ACC112 (cell line): ENCODE results near the gene PFKFB1.

Experiments
- H2AFZ ChIP-seq: fragments of 200-600 bp; sonication (generic); one replicate; pipeline ENCODE4 v1.6.0; 2017; ENCODE audit warnings: antibody characterized with exemption, low read length; ENCODE audit not compliant: unreplicated experiment
- H3K27ac ChIP-seq: fragments of 200-600 bp; sonication (generic); 2 replicates; pipeline ENCODE4 v1.5.1; 2014; ENCODE audit warnings: low read depth, mild to moderate bottlenecking, antibody characterized with exemption, low read length, moderate library complexity
- H3K27me3 ChIP-seq: fragments of 200-600 bp; sonication (generic); 2 replicates; pipeline ENCODE4 v1.6.1; 2014; ENCODE audit warnings: mild to moderate bottlenecking, antibody characterized with exemption, low read length, moderate library complexity, mixed read lengths; ENCODE audit not compliant: insufficient read depth
- H3K36me3 ChIP-seq: fragments of 200-600 bp; sonication (generic); 2 replicates; pipeline ENCODE4 v1.6.1; 2016; ENCODE audit warnings: mild to moderate bottlenecking, antibody characterized with exemption, low read length, moderate library complexity, mixed read lengths; ENCODE audit not compliant: insufficient read depth
- H3K4me1 ChIP-seq: fragments of 200-600 bp; sonication (generic); one replicate; pipeline ENCODE4 v1.6.1; 2016; ENCODE audit warnings: low read length, mixed read lengths; ENCODE audit not compliant: insufficient read depth, unreplicated experiment, control insufficient read depth
- H3K4me3 ChIP-seq: fragments of 200-600 bp; sonication (generic); 2 replicates; pipeline ENCODE4 v1.5.1; 2014; ENCODE audit warnings: mild to moderate bottlenecking, low read depth, low read length
- H3K79me2 ChIP-seq: fragments of 200-600 bp; sonication (generic); one replicate; pipeline ENCODE4 v1.6.0; 2016; ENCODE audit warnings: low read length; ENCODE audit not compliant: control insufficient read depth, unreplicated experiment, insufficient read depth

The PFKFB1 gene

DNA sequence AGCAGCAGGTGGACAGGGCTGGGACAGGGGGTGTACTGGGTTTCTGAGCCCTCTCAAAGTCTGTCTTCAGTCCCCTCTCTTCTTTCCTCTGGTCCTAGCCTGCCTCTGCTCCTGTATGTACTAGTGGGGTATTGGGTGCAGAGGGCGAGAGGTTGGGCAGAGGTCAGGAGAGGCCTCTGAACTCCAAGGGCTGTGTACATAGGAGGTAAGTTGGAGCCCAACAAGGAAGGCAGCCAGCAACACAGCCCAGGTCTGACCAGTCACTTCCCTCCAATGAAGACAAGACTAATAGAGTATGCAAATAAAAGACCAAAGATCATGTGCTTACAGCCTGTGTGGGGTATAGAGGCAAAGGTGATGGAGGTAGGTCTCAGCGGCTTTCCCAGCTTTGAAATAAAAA lies at the start of gene PFKFB1:
Gene PFKFB1, minus strand, starts transcription at position 90 of the 400 bp plus-strand sequence. CDS start 181 bp downstream, outside the sequence.
- Histone ChIP-seq H3K4me1 (no peaks in the 10 kb centered on the region), H3K36me3 (no peaks in the 10 kb centered on the region), H3K27ac (no peak within 1 kb of the TSS), H3K4me3 (no peak within 1 kb of the TSS), H2AFZ (no peak within 1 kb of the TSS), H3K79me2 (no peaks in the 10 kb centered on the region), H3K27me3 (no peaks in the 10 kb centered on the region)

- Histone ChIP-seq H2AFZ (no peak overlapping the region), H3K36me3 (no peaks in the 10 kb centered on the region), H3K27ac (no peak overlapping the region), H3K79me2 (no peaks in the 10 kb centered on the region), H3K4me1 (no peaks in the 10 kb centered on the region), H3K27me3 (no peaks in the 10 kb centered on the region), H3K4me3 (no peak overlapping the region)
Measured at GRCh38 chrX:55041514-55041913, 47.5 kb upstream of the PFKFB1 start.

GRCh38 chrX:55039471-55039870 lies 45.5 kb upstream of the PFKFB1 start:
- H3K4me3 ChIP-seq: no peak overlapping the region
- H3K36me3 ChIP-seq: no peaks in the 10 kb centered on the region
- H3K27me3 ChIP-seq: no peaks in the 10 kb centered on the region
- H3K4me1 ChIP-seq: no peaks in the 10 kb centered on the region
- no peak overlapping the region for H2AFZ ChIP-seq
- no peak overlapping the region for H3K27ac ChIP-seq
- H3K79me2 ChIP-seq: no peaks in the 10 kb centered on the region

- H3K27me3 ChIP-seq: peaks cover 3% of the 10 kb centered on the region; the same call in 1 of the 2 replicates
- no peak overlapping the region for H3K27ac ChIP-seq
- no peaks in the 10 kb centered on the region for H3K36me3 ChIP-seq
- no peak overlapping the region for H2AFZ ChIP-seq
- H3K4me3 ChIP-seq: no peak overlapping the region
- H3K79me2 ChIP-seq: no peaks in the 10 kb centered on the region
- H3K4me1 ChIP-seq: no peaks in the 10 kb centered on the region
Measured at GRCh38 chrX:55033429-55033828, 39.4 kb upstream of the PFKFB1 start.

DNA sequence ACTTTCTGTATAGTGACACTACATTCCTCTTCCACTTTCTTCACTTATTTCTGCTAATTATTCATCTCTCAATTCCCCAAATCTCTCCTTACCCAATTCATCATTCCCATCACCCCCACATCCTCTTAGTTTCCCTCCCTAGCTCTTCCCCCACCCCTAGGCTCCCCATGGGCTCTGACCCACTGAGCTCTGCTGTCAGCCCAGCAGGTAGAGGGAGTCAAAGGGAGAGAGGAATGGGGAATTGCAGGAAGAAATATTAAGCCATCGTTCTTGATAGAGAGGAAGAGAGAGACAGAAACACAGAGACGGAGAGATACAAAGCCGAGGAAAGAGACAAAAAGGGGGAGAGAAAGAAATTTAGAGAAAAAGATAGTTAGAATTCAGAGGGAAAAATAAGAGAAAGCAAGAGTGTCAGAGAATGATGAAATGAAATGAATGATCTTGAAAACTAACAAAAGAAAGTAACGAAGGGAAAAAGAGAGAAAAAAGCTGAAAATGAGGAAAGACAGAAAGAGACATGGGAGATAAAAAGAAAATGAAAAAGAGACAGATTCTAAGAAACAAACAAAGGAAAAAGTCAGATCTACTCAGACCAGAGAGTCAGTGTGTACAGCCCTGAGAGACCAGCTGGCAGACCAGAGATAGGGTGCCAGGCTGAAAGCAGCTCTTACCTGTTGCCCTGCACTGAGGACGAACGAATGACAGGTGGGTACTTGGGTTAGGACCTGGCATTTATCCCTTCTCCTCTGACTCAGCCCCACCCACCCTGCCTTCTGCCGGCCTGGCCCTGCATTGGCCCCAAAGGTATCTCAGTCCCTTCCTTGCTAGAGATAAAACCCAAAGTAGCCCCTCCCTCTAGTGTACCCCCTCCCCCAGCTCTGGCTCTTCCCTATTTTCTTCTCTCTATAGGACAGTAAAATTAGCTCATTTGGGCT lies 36.5 kb upstream of the PFKFB1 start, which contains the start of gene ALAS2:
Gene ALAS2, minus strand, starts transcription at position 707 of the 935 bp plus-strand sequence. CDS start 4,977 bp downstream, outside the sequence.
- Histone ChIP-seq H3K4me3 (no peak within 1 kb of the TSS), H3K36me3 (no peaks in the 10 kb centered on the region), H3K79me2 (no peaks in the 10 kb centered on the region), H2AFZ (no peak within 1 kb of the TSS), H3K27ac (no peak within 1 kb of the TSS), H3K4me1 (no peaks in the 10 kb centered on the region), H3K27me3 (peaks cover 3% of the 10 kb centered on the region; the same call in 1 of the 2 replicates)

DNA sequence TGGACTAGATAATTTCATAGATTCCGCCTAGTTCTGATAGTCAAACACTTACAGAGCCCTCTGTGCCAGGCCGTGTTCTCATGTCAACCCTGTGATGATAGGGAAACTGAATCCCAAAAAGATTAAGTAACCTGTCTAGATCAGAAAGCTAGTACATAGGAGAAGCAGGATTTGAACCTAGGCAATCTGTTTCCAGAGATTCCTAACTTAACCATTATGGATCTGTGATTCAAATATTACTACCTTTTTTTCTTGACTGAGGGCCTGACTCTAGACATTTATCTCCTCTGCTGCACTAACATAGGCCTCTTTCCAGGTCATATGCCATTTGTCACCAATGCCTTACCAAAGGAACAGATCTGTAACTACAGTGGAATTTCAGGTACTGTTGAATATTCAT lies 35.3 kb upstream of the PFKFB1 start:
- Histone ChIP-seq H3K79me2 (no peaks in the 10 kb centered on the region), H3K4me1 (no peaks in the 10 kb centered on the region), H3K4me3 (no peak overlapping the region), H3K27me3 (peaks cover 3% of the 10 kb centered on the region; the same call in 1 of the 2 replicates), H2AFZ (no peak overlapping the region), H3K27ac (no peak overlapping the region), H3K36me3 (no peaks in the 10 kb centered on the region)

GRCh38 chrX:55028611-55029010 lies 34.6 kb upstream of the PFKFB1 start:
- Histone ChIP-seq H3K4me3 (no peak overlapping the region), H3K4me1 (no peaks in the 10 kb centered on the region), H3K27me3 (peaks cover 3% of the 10 kb centered on the region; the same call in 1 of the 2 replicates), H3K27ac (no peak overlapping the region), H2AFZ (no peak overlapping the region), H3K36me3 (no peaks in the 10 kb centered on the region), H3K79me2 (no peaks in the 10 kb centered on the region)

DNA sequence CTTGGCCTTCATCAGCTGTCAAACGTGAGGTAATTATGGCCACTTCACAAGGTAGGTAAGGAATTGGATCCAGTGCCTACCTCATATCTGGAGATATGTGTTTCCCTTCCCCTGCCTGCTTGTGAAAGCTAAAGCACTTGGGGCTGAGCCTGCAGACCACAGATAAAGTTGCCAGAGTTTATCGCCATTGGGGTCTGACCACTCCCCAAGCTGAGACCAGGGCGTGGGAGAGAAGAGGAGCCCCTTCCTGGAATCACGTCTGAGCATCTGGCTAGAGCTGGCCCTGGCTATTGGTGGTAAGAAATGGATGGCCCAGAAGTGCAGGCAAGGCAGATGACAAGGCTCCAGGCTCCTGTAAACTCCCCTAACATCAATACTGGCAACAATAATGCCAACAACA lies 34.1 kb upstream of the PFKFB1 start:
- Histone ChIP-seq H3K27me3 (peaks cover 3% of the 10 kb centered on the region; the same call in 1 of the 2 replicates), H2AFZ (no peak overlapping the region), H3K4me3 (no peak overlapping the region), H3K4me1 (no peaks in the 10 kb centered on the region), H3K36me3 (no peaks in the 10 kb centered on the region), H3K79me2 (no peaks in the 10 kb centered on the region), H3K27ac (no peak overlapping the region)

GRCh38 chrX:55026840-55027239 lies 32.9 kb upstream of the PFKFB1 start:
- no peaks in the 10 kb centered on the region for H3K4me1 ChIP-seq
- H3K27ac ChIP-seq: no peak overlapping the region
- no peaks in the 10 kb centered on the region for H3K36me3 ChIP-seq
- H3K79me2 ChIP-seq: no peaks in the 10 kb centered on the region
- H3K4me3 ChIP-seq: no peak overlapping the region
- no peak overlapping the region for H2AFZ ChIP-seq
- peaks cover 3% of the 10 kb centered on the region; the same call in 1 of the 2 replicates for H3K27me3 ChIP-seq

DNA sequence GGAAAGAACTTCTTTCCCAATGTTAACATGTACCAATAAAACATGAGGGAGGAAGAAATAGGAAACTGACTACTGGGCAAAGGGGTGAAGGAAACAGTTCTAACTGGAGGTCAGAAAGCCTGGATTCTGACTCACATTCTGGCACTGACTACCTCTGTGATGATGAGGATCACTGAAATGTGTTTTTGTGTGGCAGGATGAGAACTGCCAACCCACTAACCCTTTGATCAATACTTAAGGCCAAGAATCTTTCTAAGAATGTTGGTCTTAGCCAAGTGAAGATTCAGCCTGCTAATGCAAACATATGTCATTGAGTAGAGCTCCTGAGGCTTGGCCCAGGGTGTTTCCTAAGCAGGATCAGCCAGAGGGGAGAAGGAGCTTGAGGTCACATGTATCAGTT lies 32.2 kb upstream of the PFKFB1 start:
- H3K4me3 ChIP-seq: no peak overlapping the region
- H3K4me1 ChIP-seq: no peaks in the 10 kb centered on the region
- no peaks in the 10 kb centered on the region for H3K79me2 ChIP-seq
- no peak overlapping the region for H3K27ac ChIP-seq
- H2AFZ ChIP-seq: no peak overlapping the region
- H3K36me3 ChIP-seq: no peaks in the 10 kb centered on the region
- peaks cover 3% of the 10 kb centered on the region; the same call in 1 of the 2 replicates for H3K27me3 ChIP-seq

DNA sequence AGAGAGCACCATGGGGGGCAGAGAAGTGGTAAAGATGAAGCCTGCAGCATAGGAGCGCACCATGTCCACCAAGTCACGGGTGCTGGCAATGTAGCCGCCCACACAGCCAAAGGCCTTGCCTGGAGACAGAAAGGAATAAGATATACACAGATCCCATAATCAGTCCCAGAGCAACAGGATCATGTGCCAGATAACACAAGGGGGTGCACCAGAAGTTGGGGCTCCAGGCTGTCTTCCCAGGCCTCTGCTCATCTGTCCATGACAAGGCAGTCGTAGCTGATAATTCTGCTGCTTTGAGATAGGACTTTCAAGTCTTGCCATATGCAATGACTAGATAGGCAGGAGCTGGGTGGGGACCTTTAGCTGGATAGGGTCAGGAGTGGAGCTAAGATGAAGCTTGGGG lies 20.9 kb upstream of the PFKFB1 start:
- H3K4me1 ChIP-seq: no peaks in the 10 kb centered on the region

More for the DNA sequence above, 20.9 kb upstream of the PFKFB1 start:
- H2AFZ ChIP-seq: no peak overlapping the region
- no peaks in the 10 kb centered on the region for H3K36me3 ChIP-seq
- H3K27ac ChIP-seq: no peak overlapping the region
- no peaks in the 10 kb centered on the region for H3K79me2 ChIP-seq
- no peak overlapping the region for H3K4me3 ChIP-seq
- H3K27me3 ChIP-seq: 0 out of 2 replicates have a peak, but pooled peaks cover 6% of the 10 kb centered on the region
